Measurements from ENCODE around the gene IGFN1.

DNA sequence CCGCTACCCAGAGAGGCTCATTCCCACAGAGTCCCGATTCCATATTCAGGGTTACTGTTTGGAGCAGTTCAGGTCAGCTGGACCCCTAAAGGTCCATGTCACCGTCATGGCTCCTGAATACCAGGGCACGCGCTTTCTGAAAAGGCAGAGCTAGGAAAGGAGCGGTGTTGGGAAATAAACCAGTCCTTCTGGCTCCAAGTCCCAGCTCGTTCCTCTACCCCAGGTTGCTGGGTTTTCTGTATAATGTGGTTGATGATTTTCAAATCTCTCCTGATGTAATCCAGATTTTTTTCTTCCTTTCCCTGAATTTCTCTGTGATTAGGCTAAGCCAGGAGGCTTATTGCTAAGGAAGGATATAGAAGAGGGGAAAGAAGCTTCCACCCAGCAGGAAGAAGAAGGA, 78.7 kb downstream of the IGFN1 start:
- TF ChIP-seq, protein P1, sequence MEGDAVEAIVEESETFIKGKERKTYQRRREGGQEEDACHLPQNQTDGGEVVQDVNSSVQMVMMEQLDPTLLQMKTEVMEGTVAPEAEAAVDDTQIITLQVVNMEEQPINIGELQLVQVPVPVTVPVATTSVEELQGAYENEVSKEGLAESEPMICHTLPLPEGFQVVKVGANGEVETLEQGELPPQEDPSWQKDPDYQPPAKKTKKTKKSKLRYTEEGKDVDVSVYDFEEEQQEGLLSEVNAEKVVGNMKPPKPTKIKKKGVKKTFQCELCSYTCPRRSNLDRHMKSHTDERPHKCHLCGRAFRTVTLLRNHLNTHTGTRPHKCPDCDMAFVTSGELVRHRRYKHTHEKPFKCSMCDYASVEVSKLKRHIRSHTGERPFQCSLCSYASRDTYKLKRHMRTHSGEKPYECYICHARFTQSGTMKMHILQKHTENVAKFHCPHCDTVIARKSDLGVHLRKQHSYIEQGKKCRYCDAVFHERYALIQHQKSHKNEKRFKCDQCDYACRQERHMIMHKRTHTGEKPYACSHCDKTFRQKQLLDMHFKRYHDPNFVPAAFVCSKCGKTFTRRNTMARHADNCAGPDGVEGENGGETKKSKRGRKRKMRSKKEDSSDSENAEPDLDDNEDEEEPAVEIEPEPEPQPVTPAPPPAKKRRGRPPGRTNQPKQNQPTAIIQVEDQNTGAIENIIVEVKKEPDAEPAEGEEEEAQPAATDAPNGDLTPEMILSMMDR (conservative IDR thresholded peaks at IDR 0.05; ENCODE audit: low read depth, low read length) = no peak
- TF ChIP-seq POLR2A (IDR thresholded peaks at IDR 0.05; ENCODE audit: low read depth, low read length) (no peak), RAD21 (IDR thresholded peaks at IDR 0.05; ENCODE audit: low read length) (no peak), RFX5 (IDR thresholded peaks at IDR 0.05; ENCODE audit: low read depth, low read length) (no peak), RCOR1 (IDR thresholded peaks at IDR 0.05; ENCODE audit: insufficient replicate concordance, low read length) (no peak)
- TF ChIP-seq, protein P2, sequence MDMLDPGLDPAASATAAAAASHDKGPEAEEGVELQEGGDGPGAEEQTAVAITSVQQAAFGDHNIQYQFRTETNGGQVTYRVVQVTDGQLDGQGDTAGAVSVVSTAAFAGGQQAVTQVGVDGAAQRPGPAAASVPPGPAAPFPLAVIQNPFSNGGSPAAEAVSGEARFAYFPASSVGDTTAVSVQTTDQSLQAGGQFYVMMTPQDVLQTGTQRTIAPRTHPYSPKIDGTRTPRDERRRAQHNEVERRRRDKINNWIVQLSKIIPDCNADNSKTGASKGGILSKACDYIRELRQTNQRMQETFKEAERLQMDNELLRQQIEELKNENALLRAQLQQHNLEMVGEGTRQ (IDR thresholded peaks at IDR 0.05; ENCODE audit: low read depth, low read length) = no peak
